Mucosa of descending colon (tissue), 3 donors: ENCODE measurements around the gene TCF4. TPM values are rescaled to one million over a fixed set of nuclear protein-coding genes. Genes with fewer than 3 reads are reported as not detected.

Experiments used
- ATAC-seq: fragments of 200-7000 bp; cut with Tn5 transposase; one replicate; pipeline ENCODE4 v1.9.1; 2020; ENCODE audit warnings: mild to moderate bottlenecking, moderate library complexity
- DNase-seq, 3 donors: peaks; one replicate each; pipeline ENCODE4 v3.0.0-alpha.2; 2020
- H3K36me3 ChIP-seq: fragments of 200-600 bp; one replicate; pipeline ENCODE4 v1.8.0; 2021; ENCODE audit warnings: low read depth, mild to moderate bottlenecking
- H3K4me1 ChIP-seq: fragments of 200-600 bp; one replicate; pipeline ENCODE4 v1.8.0; 2021; ENCODE audit warnings: low read depth, mild to moderate bottlenecking
- H3K4me3 ChIP-seq: fragments of 200-600 bp; one replicate; pipeline ENCODE4 v1.8.0; 2021; ENCODE audit warnings: mild to moderate bottlenecking
- H3K9me3 ChIP-seq: fragments of 200-600 bp; one replicate; pipeline ENCODE4 v1.8.0; 2021; ENCODE audit warnings: mild to moderate bottlenecking
- CTCF ChIP-seq: fragments of 200-600 bp; IDR thresholded peaks from one replicate; pipeline ENCODE4 v1.8.0; 2022; ENCODE audit warnings: antibody characterized with exemption, mild to moderate bottlenecking
- intact Hi-C, 2 donors: fragments of 100-400 bp; cut with DNase I in 1 of 2; cut with micrococcal nuclease in 1 of 2; formaldehyde crosslinking; loops; one replicate each; pipeline versions ENCODE4 v1.11.0 to v1.11.1; 2022; cut with DNase I, micrococcal nuclease
- total RNA-seq, 3 donors: library from RNA; stranded (reverse); fragmentation: NEBNext Ultra II Directional in 2 of 3; extraction: Animal tissue kit (Norgen Biotek cat#: 25700) in 2 of 3; gene quantifications; one replicate each; pipeline versions ENCODE4 v1.2.1 to v1.2.4, GENCODE V29; 2021 to 2023
- donor health status: DM: no; HTN: no; CAD: no; lungs with moderate emphysema.
- donor health status: DM: no; HTN: no; CAD: no.
- donor health status: DM: no; HTN: yes; CAD: no.

Gene TCF4
- total RNA-seq, 3 donors from 2014 or later: 20.7 to 88.2 (median 24.6) TPM

DNA sequence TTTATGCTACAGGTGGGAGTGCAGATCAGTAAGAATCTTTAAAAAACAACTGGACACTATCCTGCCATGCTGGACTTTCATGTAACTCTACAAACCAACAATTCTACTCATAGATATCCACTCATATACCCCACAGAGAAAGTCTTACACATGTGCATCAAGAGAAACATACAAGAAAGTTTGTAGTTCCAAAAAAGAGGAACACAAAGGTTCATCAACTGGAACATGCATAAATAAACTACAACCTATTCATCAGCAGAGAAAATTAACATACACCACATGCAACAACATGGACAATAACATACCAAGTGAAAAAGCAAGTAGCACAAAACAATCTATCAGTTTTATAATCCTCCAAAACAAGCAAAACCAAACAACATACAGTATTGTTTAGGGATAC, 17.0 kb downstream of the TCF4 start:
- no peaks in the 10 kb centered on the region for H3K4me1 ChIP-seq
- H3K9me3 ChIP-seq: no peaks in the 10 kb centered on the region
- intact Hi-C loops: no loop called here
- DNase-seq (no peak), ATAC-seq (no peak)
- H3K4me3 ChIP-seq: no peak overlapping the region
- no peaks in the 10 kb centered on the region for H3K36me3 ChIP-seq
- no peak for TF ChIP-seq CTCF

DNA sequence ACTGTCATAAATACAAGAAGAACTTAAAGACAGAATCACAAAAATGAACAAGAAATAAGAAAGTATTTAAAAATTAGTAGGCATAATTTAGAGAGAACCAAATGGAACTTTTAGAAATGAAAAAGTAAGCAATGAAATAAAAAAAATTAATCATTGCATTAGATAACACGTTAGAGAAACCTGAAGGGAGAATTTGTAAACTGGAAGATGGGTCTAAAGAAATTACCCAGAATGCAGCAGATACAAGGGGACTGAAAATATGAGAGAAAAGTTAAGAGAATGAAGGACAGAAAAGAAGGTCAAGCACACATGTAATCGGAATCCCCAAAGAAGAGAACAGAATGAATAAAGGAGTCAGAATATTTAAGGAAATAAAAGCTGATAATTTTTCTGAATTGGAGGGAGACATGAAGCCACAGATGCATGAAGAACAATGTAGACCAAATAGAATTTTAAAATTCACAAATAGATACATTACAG, 21.5 kb downstream of the TCF4 start:
- H3K4me3 ChIP-seq: no peak overlapping the region
- no peaks in the 10 kb centered on the region for H3K9me3 ChIP-seq
- no peak for ATAC-seq
- intact Hi-C loops: no loop called here
- DNase-seq: no peak
- no peaks in the 10 kb centered on the region for H3K4me1 ChIP-seq
- TF ChIP-seq CTCF: no peak
- no peaks in the 10 kb centered on the region for H3K36me3 ChIP-seq

DNA sequence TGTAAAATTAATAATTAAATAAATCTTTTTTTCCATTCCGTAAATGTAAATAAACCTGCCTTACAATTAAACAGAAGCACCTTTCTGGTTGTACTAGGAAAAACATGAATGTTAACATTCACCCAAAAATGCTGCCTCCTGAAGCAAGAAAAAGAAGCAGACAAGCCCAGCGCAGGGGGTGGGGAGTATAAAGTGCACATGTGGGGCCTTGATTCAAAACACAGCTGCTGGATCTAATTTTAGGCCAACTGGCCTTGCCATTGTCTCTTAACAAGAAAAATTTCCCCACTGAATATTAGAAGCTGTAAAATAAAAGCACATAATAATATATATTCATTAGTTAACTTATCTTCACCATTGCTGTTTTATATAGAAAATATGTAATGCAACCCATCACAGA, 28.3 kb downstream of the TCF4 start:
- no peaks in the 10 kb centered on the region for H3K36me3 ChIP-seq
- H3K4me1 ChIP-seq: no peaks in the 10 kb centered on the region
- H3K9me3 ChIP-seq: no peaks in the 10 kb centered on the region
- no peak for TF ChIP-seq CTCF
- no peak overlapping the region for H3K4me3 ChIP-seq
- intact Hi-C loops: no loop called here
- DNase-seq: no peak
- no peak for ATAC-seq

- intact Hi-C loops: no loop called here
- Histone ChIP-seq H3K4me1 (no peaks in the 10 kb centered on the region), H3K36me3 (no peaks in the 10 kb centered on the region)
Observed at GRCh38 chr18:55557211-55557610, 30.8 kb downstream of the TCF4 start.

GRCh38 chr18:55555395-55556027, 32.5 kb downstream of the TCF4 start:
- Histone ChIP-seq H3K36me3 (no peaks in the 10 kb centered on the region), H3K4me3 (no peak overlapping the region), H3K4me1 (no peaks in the 10 kb centered on the region), H3K9me3 (no peaks in the 10 kb centered on the region)
- no peak for TF ChIP-seq CTCF
- DNase-seq (no peak), ATAC-seq (no peak)
- intact Hi-C loops: no loop called here

More at GRCh38 chr18:55557211-55557610, 30.8 kb downstream of the TCF4 start:
- ATAC-seq: no peak
- Histone ChIP-seq H3K9me3 (no peaks in the 10 kb centered on the region), H3K4me3 (no peak overlapping the region)
- no peak for DNase-seq
- no peak for TF ChIP-seq CTCF
